ENCODE measurements around the gene KCNH2.
A peak's percentile ranks its signal among the peaks of the same experiment; 100 is the strongest.

GRCh38 chr7:151012911-151013347 lies 34.8 kb upstream of the KCNH2 start:
- peak; percentile 63 for TF ChIP-seq CTCF (conservative IDR thresholded peaks at IDR 0.05; ENCODE audit: low read depth, low read length)
- no peak for TF ChIP-seq EZH2 (IDR thresholded peaks at IDR 0.05; ENCODE audit: low read length, unreplicated experiment)
